ENCODE data around the gene FCRLB. TPM values are rescaled to one million over a fixed set of nuclear protein-coding genes. Genes with fewer than 3 reads are reported as not detected.
"Not testable (repeated sequence)": the region's sequence is repeated elsewhere in the genome, so short reads cannot be mapped to it uniquely, and the experiment has no call there.

Gene FCRLB
- total RNA-seq, 5 donors from 2014 or later (not counting 1 experiment from before 2014, with no cell fraction given) = 0.48 to 1.1 (median 0.75) TPM

DNA sequence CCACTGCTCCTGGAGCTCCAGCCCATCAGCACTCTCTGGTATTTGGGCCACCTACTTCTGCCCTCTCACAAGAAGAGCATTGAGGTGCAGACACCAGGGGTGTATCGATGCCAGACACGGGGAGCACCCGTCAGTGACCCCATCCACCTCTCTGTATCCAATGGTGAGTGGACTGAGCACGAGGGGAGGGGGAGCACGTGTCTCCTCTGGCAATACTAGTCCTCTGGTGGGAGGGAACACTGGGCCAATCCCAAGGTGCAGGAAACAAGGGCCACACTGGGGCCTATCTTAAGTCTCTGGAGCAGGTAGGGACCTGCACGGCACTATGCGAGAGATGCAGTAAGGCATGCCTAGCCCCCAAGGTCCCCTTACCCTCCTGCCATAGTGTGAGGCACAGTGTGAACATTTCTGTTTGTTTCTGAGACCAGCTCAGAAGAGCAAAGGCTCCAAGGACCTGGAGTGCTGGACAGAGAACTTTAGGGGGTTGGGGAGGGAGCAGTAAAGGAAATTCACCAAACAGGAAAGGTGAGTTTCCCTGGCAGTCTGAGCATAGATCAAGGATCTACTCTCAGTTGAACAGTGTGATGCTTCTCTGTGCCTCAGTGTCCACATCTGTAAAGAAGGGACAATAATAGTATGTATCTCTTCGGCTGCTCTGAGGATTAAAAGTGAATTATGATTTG, 2.3 kb downstream of the FCRLB start:
- DNase-seq = no peak
- WGBS (ENCODE audit: insufficient coverage) = 100% methylated on average over 2 of the region's 8 CpGs
- ATAC-seq (replicated peaks in 1 of 4) = no peak
- ChIA-PET POLR2A (no interaction called here), CTCF (no interaction called here)
- peaks cover 9 to 27% of the 10 kb centered on the region in 2 experiments for H3K4me1 ChIP-seq (ENCODE audit: control insufficient read depth in 1 of 2, extremely low read depth in 1 of 2, insufficient read depth in 2 of 2, low read length in 2 of 2)
- Mint-ChIP-seq H3K27me3 (peaks cover 0 to 3% of the 10 kb centered on the region in 2 donors), H3K9me3 (no peaks in the 10 kb centered on the region), H3K36me3 (no peaks in the 10 kb centered on the region), H3K27ac (no peak overlapping the region), H3K4me3 (no peak overlapping the region), H3K4me1 (peaks cover 21 to 30% (median 26%) of the 10 kb centered on the region in 3 donors)
- no peak overlapping the region for H3K4me3 ChIP-seq (ENCODE audit: control insufficient read depth in 1 of 2, extremely low read depth in 1 of 2, low read length in 1 of 2)
- H3K9me3 ChIP-seq = no peaks in the 10 kb centered on the region
- peaks cover 4 to 11% of the 10 kb centered on the region in 2 experiments for H3K27me3 ChIP-seq (replicated peaks in 1 of 2; ENCODE audit: control insufficient read depth in 2 of 2, extremely low read depth in 1 of 2, insufficient read depth in 2 of 2, low read length in 1 of 2)
- no peak overlapping the region for H3K27ac ChIP-seq (ENCODE audit: low read length)
- no peaks in the 10 kb centered on the region for H3K36me3 ChIP-seq (ENCODE audit: control insufficient read depth in 2 of 2, extremely low read depth in 1 of 2, insufficient read depth in 1 of 2, low read length in 1 of 2)

DNA sequence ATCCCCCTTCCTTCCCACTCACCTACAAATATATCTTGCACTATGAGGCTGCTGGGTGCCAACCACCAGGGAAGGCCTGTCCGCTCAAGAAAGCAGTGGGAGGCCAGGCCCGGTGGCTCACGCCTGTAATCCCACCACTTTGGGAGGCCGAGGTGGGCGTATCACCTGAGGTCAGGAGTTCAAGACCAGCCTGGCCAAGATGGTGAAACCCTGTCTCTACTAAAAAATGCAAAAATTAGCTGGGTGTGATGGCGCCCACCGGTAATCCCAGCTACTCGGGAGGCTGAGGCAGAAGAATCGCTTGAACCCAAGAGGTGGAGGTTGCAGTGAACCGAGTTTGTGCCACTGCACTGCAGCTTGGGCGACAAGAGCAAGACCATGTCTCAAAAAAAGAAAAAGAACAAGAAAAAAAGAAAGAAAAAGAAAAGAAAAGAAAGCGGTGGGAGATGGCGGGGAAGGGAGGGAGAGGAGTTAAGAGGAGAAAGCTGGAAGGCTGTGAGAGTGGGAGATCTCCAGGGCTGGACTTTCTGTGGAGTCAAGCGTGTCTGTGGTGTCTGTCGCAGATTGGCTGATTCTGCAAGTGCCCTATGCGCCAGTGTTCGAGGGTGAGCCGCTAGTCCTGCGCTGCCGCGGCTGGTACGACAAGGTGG, 4.0 kb downstream of the FCRLB start:
- Mint-ChIP-seq H3K4me3 (peak overlapping the region; percentile 91 to 98 (median 95)), H3K27ac (peak overlapping the region; percentile 86 to 90), H3K4me1 (peaks cover 32 to 42% (median 34%) of the 10 kb centered on the region in 3 donors)
- H3K36me3 ChIP-seq (ENCODE audit: control insufficient read depth in 2 of 2, extremely low read depth in 1 of 2, insufficient read depth in 1 of 2, low read length in 1 of 2); H3K9me3 ChIP-seq; H3K36me3 Mint-ChIP-seq; ATAC-seq (replicated peaks in 1 of 4); H3K9me3 Mint-ChIP-seq; DNase-seq; POLR2A ChIA-PET; H3K27me3 Mint-ChIP-seq: not testable (repeated sequence)
- Histone ChIP-seq H3K27ac (ENCODE audit: low read length) (peak overlapping the region; percentile 53), H3K4me3 (ENCODE audit: control insufficient read depth in 1 of 2, extremely low read depth in 1 of 2, low read length in 1 of 2) (peak overlapping the region; percentile 77 to 92), H3K4me1 (ENCODE audit: control insufficient read depth in 1 of 2, extremely low read depth in 1 of 2, insufficient read depth in 2 of 2, low read length in 2 of 2) (peaks cover 9 to 36% of the 10 kb centered on the region in 2 experiments), H3K27me3 (replicated peaks in 1 of 2; ENCODE audit: control insufficient read depth in 2 of 2, extremely low read depth in 1 of 2, insufficient read depth in 2 of 2, low read length in 1 of 2) (peaks cover 5 to 11% of the 10 kb centered on the region in 2 experiments)
- 58% methylated on average over 15 of the region's 22 CpGs for WGBS (ENCODE audit: insufficient coverage)
- CTCF ChIA-PET = interaction anchor here in 1 of 2 donors (1.5 to 3.1 kb wide), 3 partner anchors 14 to 238 kb away, joined by 4 to 34 read pairs (median 5); partner anchors contain the start of gene DUSP12

DNA sequence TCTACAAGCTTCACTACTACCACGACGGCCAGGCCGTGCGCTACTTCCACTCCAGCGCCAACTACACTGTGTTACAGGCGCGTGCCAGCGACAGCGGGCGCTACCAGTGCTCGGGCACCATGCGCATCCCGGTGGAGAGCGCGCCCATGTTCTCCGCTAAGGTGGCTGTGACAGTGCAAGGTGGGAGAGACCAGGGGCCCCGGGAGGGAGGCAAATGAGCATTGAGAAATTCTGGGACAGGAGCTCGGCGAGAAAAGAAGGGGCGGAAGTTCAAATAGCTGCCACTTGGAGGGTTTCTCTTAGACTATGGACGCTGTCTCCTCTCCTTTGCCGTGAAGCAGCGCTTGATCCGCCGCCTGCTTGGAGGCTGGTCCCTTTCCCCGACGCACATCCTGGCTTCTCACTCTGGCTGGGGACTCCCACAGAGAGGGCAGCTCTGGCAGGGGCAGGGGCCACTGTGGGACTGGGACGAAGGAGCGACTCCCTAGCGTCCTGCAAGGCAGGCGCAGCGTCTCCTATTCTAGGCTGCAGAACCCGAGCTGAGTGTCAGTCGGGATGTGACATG, 4.6 kb downstream of the FCRLB start:
- Histone ChIP-seq H3K27me3 (replicated peaks in 1 of 2; ENCODE audit: control insufficient read depth in 2 of 2, extremely low read depth in 1 of 2, insufficient read depth in 2 of 2, low read length in 1 of 2) (peaks cover 5 to 11% of the 10 kb centered on the region in 2 experiments), H3K9me3 (no peaks in the 10 kb centered on the region), H3K27ac (ENCODE audit: low read length) (peak overlapping the region; percentile 53), H3K4me3 (ENCODE audit: control insufficient read depth in 1 of 2, extremely low read depth in 1 of 2, low read length in 1 of 2) (peak overlapping the region; percentile 77 to 92), H3K4me1 (ENCODE audit: control insufficient read depth in 1 of 2, extremely low read depth in 1 of 2, insufficient read depth in 2 of 2, low read length in 2 of 2) (peaks cover 9 to 41% of the 10 kb centered on the region in 2 experiments), H3K36me3 (ENCODE audit: control insufficient read depth in 2 of 2, extremely low read depth in 1 of 2, insufficient read depth in 1 of 2, low read length in 1 of 2) (no peaks in the 10 kb centered on the region)
- H3K27ac Mint-ChIP-seq = peak overlapping the region; percentile 86 to 90
- ChIA-PET POLR2A (interaction anchor here in 1 of 2 donors (0.6 kb wide), 1 partner anchor 80 kb away, joined by 3 read pairs; no protein-coding TSS in a partner anchor), CTCF (interaction anchor here (0.6 to 3.1 kb wide), 6 partner anchors 13 to 1477 kb away, joined by 3 to 34 read pairs (median 4); partner anchors contain the start of gene DUSP12 (in 1 of the 2))
- H3K36me3 Mint-ChIP-seq = no peaks in the 10 kb centered on the region
- WGBS (ENCODE audit: insufficient coverage) = 0% methylated on average over 33 of the region's 34 CpGs
- peaks cover 34 to 48% (median 39%) of the 10 kb centered on the region in 3 donors for H3K4me1 Mint-ChIP-seq
- peak in 31 of 35 experiments; percentile 1 to 54 (median 22) for DNase-seq
- peak; percentile 20 to 46 (median 38) for ATAC-seq (replicated peaks in 1 of 4)
- no peaks in the 10 kb centered on the region for H3K9me3 Mint-ChIP-seq
- H3K27me3 Mint-ChIP-seq = peaks cover 0 to 3% of the 10 kb centered on the region in 2 donors
- H3K4me3 Mint-ChIP-seq = peak overlapping the region; percentile 91 to 98 (median 95)

DNA sequence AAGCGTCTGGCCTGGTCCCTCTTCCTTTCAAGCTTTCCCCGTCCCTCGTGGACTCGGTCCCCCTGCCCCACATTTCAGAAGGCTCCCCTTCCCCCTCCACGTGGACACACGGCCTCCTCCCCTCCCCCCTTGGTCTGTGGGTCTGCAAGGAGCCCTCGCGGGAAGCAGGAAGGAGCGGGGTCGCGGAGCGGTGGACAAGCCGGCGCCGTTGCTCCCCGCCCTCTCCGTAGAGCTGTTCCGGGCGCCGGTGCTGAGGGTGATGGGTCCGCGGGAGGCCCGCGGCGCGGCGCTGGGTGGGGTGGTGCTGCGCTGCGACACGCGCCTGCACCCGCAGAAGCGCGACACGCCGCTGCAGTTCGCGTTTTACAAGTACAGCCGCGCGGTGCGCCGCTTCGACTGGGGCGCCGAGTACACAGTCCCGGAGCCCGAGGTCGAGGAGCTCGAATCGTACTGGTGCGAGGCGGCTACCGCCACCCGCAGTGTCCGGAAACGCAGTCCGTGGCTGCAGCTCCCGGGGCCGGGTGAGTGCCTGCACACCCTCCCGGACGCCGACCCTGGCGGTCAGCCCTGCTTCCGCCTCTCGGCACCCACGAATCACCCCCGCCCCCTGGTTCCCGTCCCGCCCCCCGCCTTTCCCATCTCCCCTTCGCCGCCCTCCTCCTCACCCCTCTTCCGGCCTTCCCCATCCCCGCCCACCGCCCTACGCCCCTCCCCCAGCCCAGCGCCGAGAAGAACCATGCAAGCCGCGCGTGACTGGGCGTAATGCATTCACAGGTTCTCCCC, 5.3 kb downstream of the FCRLB start:
- WGBS (ENCODE audit: insufficient coverage) = under 1% methylated on average over 62 of the region's 83 CpGs
- H3K36me3 Mint-ChIP-seq = no peaks in the 10 kb centered on the region

DNA sequence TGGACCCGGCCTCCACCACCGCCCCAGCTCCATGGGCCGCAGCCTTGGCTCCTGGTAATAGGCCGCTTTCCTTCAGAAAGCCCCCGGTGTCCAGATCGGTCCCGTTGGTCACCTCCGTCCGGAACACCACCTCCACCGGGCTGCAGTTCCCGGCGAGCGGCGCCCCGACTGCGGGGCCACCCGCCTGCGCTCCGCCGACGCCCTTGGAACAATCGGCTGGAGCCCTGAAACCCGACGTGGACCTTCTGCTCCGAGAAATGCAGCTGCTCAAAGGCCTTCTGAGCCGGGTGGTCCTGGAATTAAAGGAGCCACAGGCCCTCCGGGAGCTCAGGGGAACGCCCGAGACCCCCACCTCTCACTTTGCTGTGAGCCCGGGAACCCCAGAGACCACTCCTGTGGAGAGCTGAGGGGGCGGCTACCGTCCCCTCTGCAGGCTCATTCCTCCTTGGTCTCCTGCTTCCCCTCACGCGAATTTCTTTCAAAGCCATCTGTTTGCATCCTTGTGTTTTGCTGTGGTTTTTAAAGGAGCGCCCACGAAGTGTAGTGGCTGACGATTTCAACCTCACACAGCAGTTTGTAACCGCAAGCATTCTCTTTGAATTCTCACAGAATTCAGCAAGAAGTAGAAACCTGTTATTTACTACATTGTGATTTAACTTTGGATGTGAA, 6.0 kb downstream of the FCRLB start:
- under 1% methylated on average over 31 of the region's 38 CpGs for WGBS (ENCODE audit: insufficient coverage)
- H3K4me1 Mint-ChIP-seq = peaks cover 34 to 54% (median 42%) of the 10 kb centered on the region in 3 donors

More for the DNA sequence above, 5.3 kb downstream of the FCRLB start:
- ChIA-PET CTCF (interaction anchor here (0.6 to 3.1 kb wide), 8 partner anchors 10 to 1478 kb away, joined by 3 to 34 read pairs (median 4); partner anchors contain the start of gene DUSP12 (in 1 of the 2)), POLR2A (interaction anchor here in 1 of 2 donors (0.6 kb wide), 1 partner anchor 81 kb away, joined by 3 read pairs; no protein-coding TSS in a partner anchor)
- DNase-seq = peak; percentile 35 to 81 (median 64)
- ATAC-seq (replicated peaks in 1 of 4) = peak; percentile 69 to 74 (median 73)
- no peaks in the 10 kb centered on the region for H3K36me3 ChIP-seq (ENCODE audit: control insufficient read depth in 2 of 2, extremely low read depth in 1 of 2, insufficient read depth in 1 of 2, low read length in 1 of 2)
- peaks cover 9 to 41% of the 10 kb centered on the region in 2 experiments for H3K4me1 ChIP-seq (ENCODE audit: control insufficient read depth in 1 of 2, extremely low read depth in 1 of 2, insufficient read depth in 2 of 2, low read length in 2 of 2)
- H3K4me1 Mint-ChIP-seq = peaks cover 34 to 55% (median 42%) of the 10 kb centered on the region in 3 donors
- no peaks in the 10 kb centered on the region for H3K9me3 Mint-ChIP-seq
- H3K27ac Mint-ChIP-seq = peak overlapping the region; percentile 86 to 90
- H3K27me3 Mint-ChIP-seq = peaks cover 0 to 3% of the 10 kb centered on the region in 2 donors
- peaks cover 8 to 11% of the 10 kb centered on the region in 2 experiments for H3K27me3 ChIP-seq (replicated peaks in 1 of 2; ENCODE audit: control insufficient read depth in 2 of 2, extremely low read depth in 1 of 2, insufficient read depth in 2 of 2, low read length in 1 of 2)
- H3K4me3 Mint-ChIP-seq = peak overlapping the region; percentile 91 to 98 (median 95)
- H3K9me3 ChIP-seq = no peaks in the 10 kb centered on the region
- peak overlapping the region; percentile 77 to 92 for H3K4me3 ChIP-seq (ENCODE audit: control insufficient read depth in 1 of 2, extremely low read depth in 1 of 2, low read length in 1 of 2)
- H3K27ac ChIP-seq (ENCODE audit: low read length) = peak overlapping the region; percentile 57

More for the DNA sequence above, 6.0 kb downstream of the FCRLB start:
- Histone ChIP-seq H3K27me3 (replicated peaks in 1 of 2; ENCODE audit: control insufficient read depth in 2 of 2, extremely low read depth in 1 of 2, insufficient read depth in 2 of 2, low read length in 1 of 2) (peaks cover 8 to 11% of the 10 kb centered on the region in 2 experiments), H3K36me3 (ENCODE audit: control insufficient read depth in 2 of 2, extremely low read depth in 1 of 2, insufficient read depth in 1 of 2, low read length in 1 of 2) (no peaks in the 10 kb centered on the region), H3K9me3 (no peaks in the 10 kb centered on the region), H3K27ac (ENCODE audit: low read length) (peak overlapping the region; percentile 57), H3K4me3 (ENCODE audit: control insufficient read depth in 1 of 2, extremely low read depth in 1 of 2, low read length in 1 of 2) (peak overlapping the region; percentile 75 to 77), H3K4me1 (ENCODE audit: control insufficient read depth in 1 of 2, extremely low read depth in 1 of 2, insufficient read depth in 2 of 2, low read length in 2 of 2) (peaks cover 9 to 41% of the 10 kb centered on the region in 2 experiments)
- Mint-ChIP-seq H3K4me3 (peak overlapping the region; percentile 91 to 98 (median 95)), H3K36me3 (no peaks in the 10 kb centered on the region), H3K9me3 (no peaks in the 10 kb centered on the region), H3K27me3 (peaks cover 0 to 3% of the 10 kb centered on the region in 2 donors), H3K27ac (peak overlapping the region; percentile 90 to 97)
- DNase-seq = peak; percentile 10 to 80 (median 39)
- peak; percentile 30 to 61 (median 46) for ATAC-seq (replicated peaks in 1 of 4)
- ChIA-PET CTCF (interaction anchor here (0.8 to 3.1 kb wide), 4 partner anchors 9 to 104 kb away, joined by 3 to 34 read pairs (median 4); no protein-coding TSS in a partner anchor), POLR2A (no interaction called here)

Measured in T-cell (primary cell).